Adipocyte (in vitro differentiated cells): Measurements from ENCODE around the gene STARD13.

Experiments
- DNase-seq: peaks from one replicate; pipeline ENCODE4 v3.0.0-alpha.2; 2015; ENCODE audit warnings: low read depth
- H3K27me3 ChIP-seq: replicated peaks from 2 replicates; pipeline ENCODE4 v1.7.0; 2013; ENCODE audit warnings: mild to moderate bottlenecking, low read length, moderate library complexity; ENCODE audit not compliant: control insufficient read depth, insufficient read depth
- H3K36me3 ChIP-seq: 2 replicates; pipeline ENCODE4 v1.7.0; 2013; ENCODE audit warnings: low read length, mild to moderate bottlenecking, moderate library complexity; ENCODE audit not compliant: control insufficient read depth, insufficient read depth, severe bottlenecking
- H3K4me1 ChIP-seq: 2 replicates; pipeline ENCODE4 v1.7.0; 2013; ENCODE audit warnings: mild to moderate bottlenecking, low read length, moderate library complexity; ENCODE audit not compliant: control insufficient read depth, insufficient read depth
- H3K4me3 ChIP-seq: 2 replicates; pipeline ENCODE4 v1.7.0; 2013; ENCODE audit warnings: mild to moderate bottlenecking, low read length, moderate library complexity
- H3K9ac ChIP-seq: 2 replicates; pipeline ENCODE4 v1.7.0; 2013; ENCODE audit warnings: mild to moderate bottlenecking, low read length, moderate library complexity
- H3K9me3 ChIP-seq: 2 replicates; pipeline ENCODE4 v1.7.0; 2013; ENCODE audit warnings: mild to moderate bottlenecking, low read length, moderate library complexity; ENCODE audit not compliant: control insufficient read depth

The STARD13 gene

GRCh38 chr13:33232883-33233282, 52.7 kb downstream of the STARD13 start:
- Histone ChIP-seq H3K9me3 (no peaks in the 10 kb centered on the region), H3K36me3 (no peaks in the 10 kb centered on the region), H3K4me3 (no peak overlapping the region), H3K4me1 (peaks cover 73% of the 10 kb centered on the region), H3K27me3 (no peaks in the 10 kb centered on the region), H3K9ac (no peak overlapping the region)
- no peak for DNase-seq

DNA sequence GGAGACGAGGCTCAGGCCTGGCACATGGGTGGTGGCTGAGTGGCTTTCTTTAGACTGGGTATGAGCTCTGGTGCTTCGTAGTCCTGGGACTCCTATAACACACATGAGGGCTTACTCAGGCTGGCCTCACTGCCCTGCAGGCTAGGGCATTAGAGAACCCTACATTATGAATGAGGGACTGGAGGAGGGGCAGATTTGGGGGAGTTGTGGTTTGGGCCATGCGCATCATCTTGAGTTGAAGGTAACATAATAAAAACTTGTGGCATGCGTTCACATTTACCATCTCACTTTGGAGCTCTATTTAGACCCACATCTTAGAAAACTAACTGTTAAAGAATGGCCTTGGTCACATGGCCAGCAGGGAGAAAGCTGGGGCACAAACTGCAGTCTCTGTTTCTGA, 54.2 kb downstream of the STARD13 start:
- no peaks in the 10 kb centered on the region for H3K9me3 ChIP-seq
- no peak for DNase-seq
- H3K4me3 ChIP-seq = no peak overlapping the region
- no peaks in the 10 kb centered on the region for H3K36me3 ChIP-seq
- no peaks in the 10 kb centered on the region for H3K27me3 ChIP-seq
- peaks cover 70% of the 10 kb centered on the region for H3K4me1 ChIP-seq
- no peak overlapping the region for H3K9ac ChIP-seq

GRCh38 chr13:33230178-33230881, 55.2 kb downstream of the STARD13 start:
- H3K27me3 ChIP-seq = no peaks in the 10 kb centered on the region
- H3K4me3 ChIP-seq = peak overlapping the region; percentile 23
- H3K4me1 ChIP-seq = peaks cover 61% of the 10 kb centered on the region
- peak; percentile 66 for DNase-seq
- H3K9me3 ChIP-seq = no peaks in the 10 kb centered on the region
- no peaks in the 10 kb centered on the region for H3K36me3 ChIP-seq
- H3K9ac ChIP-seq = peak overlapping the region; percentile 19

DNA sequence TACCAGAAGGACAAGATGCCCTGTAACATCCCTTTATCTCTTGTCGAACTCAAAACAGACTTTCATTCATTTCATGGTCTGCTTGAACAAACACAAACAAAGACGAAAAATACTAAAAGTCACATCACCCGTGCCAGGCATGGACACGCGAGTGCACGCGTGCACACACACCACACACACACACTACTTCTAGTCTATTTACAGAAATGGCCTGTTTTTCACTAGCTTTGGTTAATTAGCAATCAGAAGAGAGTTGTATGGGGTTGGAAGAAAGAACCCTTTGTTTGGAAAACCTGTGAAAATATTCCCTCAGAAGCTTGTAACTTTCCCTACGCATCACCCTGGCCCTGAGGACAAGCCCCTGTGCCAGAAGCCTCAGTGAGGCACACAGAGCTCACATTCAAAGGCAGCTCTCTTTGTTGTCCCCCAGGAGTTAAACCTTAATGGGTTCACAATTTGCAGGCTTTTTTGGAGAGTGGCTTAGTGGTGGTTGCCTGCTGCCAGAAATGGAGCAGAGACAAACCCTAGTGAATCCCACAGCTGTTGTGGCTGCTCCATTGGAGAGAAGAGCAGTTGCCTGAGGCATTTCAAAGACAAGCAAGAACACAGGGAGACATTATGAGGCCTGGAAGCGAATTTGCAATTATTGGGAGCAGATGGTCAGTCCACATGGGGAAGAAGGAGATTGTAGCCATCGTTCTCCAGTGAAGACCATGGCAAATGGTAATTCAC, 55.9 kb downstream of the STARD13 start:
- H3K27me3 ChIP-seq = no peaks in the 10 kb centered on the region
- no peaks in the 10 kb centered on the region for H3K36me3 ChIP-seq
- no peaks in the 10 kb centered on the region for H3K9me3 ChIP-seq
- no peak for DNase-seq
- peak overlapping the region; percentile 19 for H3K9ac ChIP-seq
- H3K4me1 ChIP-seq = peaks cover 54% of the 10 kb centered on the region
- H3K4me3 ChIP-seq = peak overlapping the region; percentile 23

DNA sequence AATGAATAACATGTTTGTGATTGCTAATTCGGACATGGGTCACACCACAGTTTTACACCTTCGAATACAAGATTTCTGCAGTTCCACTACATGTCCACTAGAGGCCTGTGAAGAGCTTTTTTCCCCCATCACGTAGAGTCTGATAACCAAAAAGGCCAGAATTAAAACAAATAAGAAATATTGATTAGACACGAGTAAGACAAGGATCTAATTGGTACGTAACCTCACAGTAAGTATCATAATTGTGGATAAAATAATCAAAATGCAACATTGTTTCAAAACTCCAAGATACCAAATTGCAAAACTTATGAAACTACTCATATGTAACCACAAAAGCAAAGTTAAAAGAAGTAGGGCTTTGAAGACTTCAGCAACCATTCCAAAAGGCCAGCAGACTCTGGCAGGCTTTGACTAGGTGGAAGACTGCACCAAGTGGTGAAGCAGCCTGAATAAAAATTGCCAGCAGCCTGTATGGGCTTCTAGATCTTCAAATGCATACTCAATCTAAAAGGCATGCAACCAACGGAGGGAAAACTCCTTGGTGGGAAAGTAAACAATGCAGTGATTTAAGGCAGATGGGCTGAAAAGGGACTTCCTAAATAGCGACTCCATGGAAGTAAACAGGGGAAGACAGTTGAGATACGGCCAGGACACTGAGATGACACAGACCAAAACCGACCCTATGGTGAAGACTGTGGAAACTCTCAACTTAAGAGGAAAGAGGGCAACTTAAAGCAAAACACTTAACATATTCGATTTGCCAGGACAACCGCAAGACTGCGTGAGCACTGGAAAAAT, 56.7 kb downstream of the STARD13 start:
- peak overlapping the region; percentile 9 for H3K4me3 ChIP-seq
- H3K27me3 ChIP-seq = no peaks in the 10 kb centered on the region
- H3K9ac ChIP-seq = peak overlapping the region; percentile 35
- no peaks in the 10 kb centered on the region for H3K36me3 ChIP-seq
- DNase-seq = peak; percentile 82
- H3K4me1 ChIP-seq = peaks cover 47% of the 10 kb centered on the region
- H3K9me3 ChIP-seq = peaks cover 4% of the 10 kb centered on the region

DNA sequence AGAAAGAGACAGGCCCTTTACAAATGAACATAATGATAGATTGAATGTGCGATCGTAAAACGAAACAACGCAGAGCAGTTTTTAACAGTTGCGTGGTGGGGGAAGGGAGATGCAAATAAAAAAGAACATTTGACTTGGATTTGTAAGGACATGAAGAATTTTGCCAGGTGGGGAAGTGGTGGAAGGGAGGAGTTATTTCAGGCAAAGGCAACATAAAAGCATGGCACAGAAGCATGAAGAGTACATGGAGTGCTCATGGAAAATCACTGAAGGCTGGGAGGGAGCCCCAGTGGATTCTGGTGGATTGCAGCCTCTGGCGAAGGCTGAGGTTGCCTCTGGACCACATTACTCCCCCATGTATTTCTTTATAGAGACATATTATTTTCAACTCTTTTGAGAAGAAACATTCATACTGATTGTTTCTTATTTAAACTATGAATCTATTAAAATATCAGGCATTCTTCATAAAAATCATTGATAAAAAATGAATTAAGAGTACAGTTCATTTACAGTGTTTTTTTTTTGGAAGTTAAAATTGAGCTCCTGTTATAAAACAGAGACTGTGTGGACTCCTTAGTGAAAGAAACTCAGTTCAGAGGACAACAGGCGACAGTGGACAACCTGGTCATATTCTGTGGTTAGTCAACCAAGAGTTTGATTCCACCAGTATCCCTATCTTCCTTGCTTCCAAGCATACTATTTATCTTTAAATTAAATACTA, 57.5 kb downstream of the STARD13 start:
- no peaks in the 10 kb centered on the region for H3K27me3 ChIP-seq
- H3K9me3 ChIP-seq = peaks cover 4% of the 10 kb centered on the region
- H3K9ac ChIP-seq = peak overlapping the region; percentile 35
- H3K4me1 ChIP-seq = peaks cover 44% of the 10 kb centered on the region
- DNase-seq = no peak
- H3K4me3 ChIP-seq = no peak overlapping the region
- no peaks in the 10 kb centered on the region for H3K36me3 ChIP-seq

- no peak overlapping the region for H3K4me3 ChIP-seq
- no peak overlapping the region for H3K9ac ChIP-seq
- H3K9me3 ChIP-seq = peaks cover 4% of the 10 kb centered on the region
- H3K36me3 ChIP-seq = no peaks in the 10 kb centered on the region
- no peaks in the 10 kb centered on the region for H3K27me3 ChIP-seq
- H3K4me1 ChIP-seq = peaks cover 30% of the 10 kb centered on the region
- DNase-seq = peak; percentile 42
These were observed 60.9 kb downstream of the STARD13 start for GRCh38 chr13:33224686-33225085.

- DNase-seq = no peak
- no peak overlapping the region for H3K4me3 ChIP-seq
- H3K27me3 ChIP-seq = no peaks in the 10 kb centered on the region
- H3K9ac ChIP-seq = no peak overlapping the region
- peaks cover 25% of the 10 kb centered on the region for H3K4me1 ChIP-seq
- peaks cover 4% of the 10 kb centered on the region for H3K9me3 ChIP-seq
- no peaks in the 10 kb centered on the region for H3K36me3 ChIP-seq
These were observed 61.4 kb downstream of the STARD13 start for GRCh38 chr13:33224191-33224590.

DNA sequence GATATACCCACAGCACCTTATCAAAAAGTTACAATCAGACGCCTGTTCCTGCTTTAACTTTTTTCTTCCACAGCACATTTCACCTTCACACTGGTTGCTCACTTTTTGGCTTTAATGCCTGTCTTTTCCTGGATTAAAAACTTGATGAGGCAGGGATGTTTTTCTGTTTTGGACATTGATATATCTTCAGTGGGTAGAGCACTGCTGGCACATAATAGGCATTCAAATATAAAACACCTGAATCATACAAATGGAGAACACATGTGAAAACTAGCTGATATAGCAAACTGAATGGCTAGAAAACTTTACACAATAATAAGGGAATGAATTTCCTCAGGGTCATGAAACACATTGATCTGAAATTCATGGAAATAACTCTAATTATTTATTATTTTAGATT, 65.6 kb downstream of the STARD13 start:
- no peak overlapping the region for H3K9ac ChIP-seq
- no peak overlapping the region for H3K4me3 ChIP-seq
- DNase-seq = no peak
- no peaks in the 10 kb centered on the region for H3K27me3 ChIP-seq
- H3K36me3 ChIP-seq = no peaks in the 10 kb centered on the region
- peaks cover under 1% of the 10 kb centered on the region for H3K4me1 ChIP-seq
- H3K9me3 ChIP-seq = peaks cover 4% of the 10 kb centered on the region

DNA sequence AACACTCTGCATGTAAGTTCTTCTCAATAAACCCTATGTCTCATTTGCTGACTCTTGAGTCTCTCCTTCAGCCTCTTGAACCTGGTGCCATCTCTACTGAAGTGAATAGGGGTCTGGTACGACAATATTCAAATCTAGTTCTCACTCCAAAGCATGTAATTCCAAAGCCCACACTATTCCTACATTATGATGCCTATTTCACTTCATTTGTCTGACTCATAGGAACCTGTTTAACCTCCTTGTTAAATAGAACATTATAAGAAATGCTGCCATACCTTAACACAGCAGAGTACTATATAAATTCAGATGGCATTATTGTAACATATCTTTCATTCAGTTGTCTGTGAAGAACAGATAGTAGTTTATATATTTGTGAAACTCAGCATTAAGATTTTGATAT, 67.1 kb downstream of the STARD13 start:
- Histone ChIP-seq H3K4me3 (no peak overlapping the region), H3K9ac (no peak overlapping the region), H3K36me3 (no peaks in the 10 kb centered on the region), H3K4me1 (peaks cover 15% of the 10 kb centered on the region), H3K9me3 (no peaks in the 10 kb centered on the region), H3K27me3 (no peaks in the 10 kb centered on the region)
- no peak for DNase-seq

DNA sequence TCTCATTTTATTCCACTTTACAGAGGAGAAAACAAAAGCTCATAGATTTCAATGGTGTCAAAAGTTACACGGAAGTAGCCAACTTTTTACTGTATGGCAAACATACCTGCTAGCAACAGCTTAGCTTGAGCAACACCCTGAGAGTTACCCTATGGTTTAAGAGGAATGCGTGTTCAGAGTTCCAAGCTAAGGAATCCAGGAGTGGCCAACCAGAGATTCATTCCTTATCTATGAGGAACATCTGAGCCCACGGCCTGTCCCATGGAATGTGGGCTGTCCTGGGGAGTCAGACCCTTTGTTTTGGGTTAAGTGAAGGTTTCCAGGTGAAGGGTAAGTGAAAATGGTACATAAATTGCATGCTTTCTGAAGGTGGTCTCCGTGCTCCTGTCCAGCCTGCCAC, 67.5 kb downstream of the STARD13 start:
- Histone ChIP-seq H3K4me1 (peaks cover 17% of the 10 kb centered on the region), H3K27me3 (no peaks in the 10 kb centered on the region), H3K9ac (no peak overlapping the region), H3K4me3 (no peak overlapping the region), H3K36me3 (no peaks in the 10 kb centered on the region), H3K9me3 (no peaks in the 10 kb centered on the region)
- peak; percentile 60 for DNase-seq
